HG02973 (cell line): ENCODE results near the gene NECAB2.

Experiments used
- ATAC-seq: cut with Tn5 transposase; IDR thresholded peaks from one replicate; pipeline ENCODE4 v1.9.1; 2021; ENCODE audit warnings: moderate library complexity; ENCODE audit not compliant: unreplicated experiment

NECAB2 gene

DNA sequence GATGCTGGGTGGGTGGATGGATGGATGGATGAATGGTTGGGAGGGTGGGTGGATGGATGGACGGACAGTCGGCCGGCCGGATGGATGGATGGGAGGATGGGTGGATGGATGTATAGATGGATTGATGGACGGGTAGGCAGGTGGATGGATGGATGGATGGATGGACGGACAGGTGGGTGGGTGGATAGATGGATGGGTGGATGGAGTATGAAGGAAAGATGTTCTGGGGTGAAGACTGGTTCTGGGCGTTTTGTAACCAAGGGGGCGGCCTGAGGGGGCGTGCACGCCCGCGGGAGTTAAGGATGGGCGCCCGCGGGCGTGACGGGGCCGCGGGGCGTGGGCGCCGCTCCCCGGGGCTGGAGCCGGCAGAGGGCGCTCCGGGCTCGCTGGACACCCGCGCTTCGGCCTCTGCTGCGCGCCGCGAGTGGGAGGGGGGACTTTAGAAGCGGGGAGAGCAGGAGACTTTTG lies at the start of gene NECAB2:
NECAB2 (plus strand) TSS at position 407 of the 468 bp plus-strand sequence. CDS start 405 bp downstream, outside the sequence.
- ATAC-seq = no peak

DNA sequence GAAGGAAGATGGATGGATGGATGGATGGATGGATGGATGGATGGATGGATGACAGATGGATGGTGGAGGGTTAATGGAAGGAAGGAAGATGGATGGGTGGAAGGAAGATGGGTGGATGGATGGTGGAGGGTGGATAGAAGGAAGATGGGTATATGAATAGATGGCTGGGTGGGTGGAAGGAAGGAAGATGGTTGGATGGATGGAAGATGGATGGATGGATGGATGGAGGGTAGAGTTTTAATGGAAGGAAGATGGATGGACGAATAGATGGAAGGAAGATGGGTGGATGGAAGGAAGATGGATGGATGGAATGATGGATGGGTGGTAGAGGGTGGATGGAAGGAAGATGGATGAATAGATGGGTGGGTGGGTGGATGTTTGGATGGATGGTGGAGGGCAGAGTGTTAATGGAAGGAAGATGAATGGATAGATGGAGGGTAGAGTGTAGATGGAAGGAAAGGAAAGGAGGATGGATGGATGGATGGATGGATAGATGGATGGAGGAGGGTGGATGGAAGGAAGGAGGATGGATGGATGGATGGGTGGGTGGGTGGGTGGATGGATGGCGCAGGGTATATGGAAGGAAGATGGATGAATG lies 47.1 kb upstream of the NECAB2 start:
- ATAC-seq = no peak

DNA sequence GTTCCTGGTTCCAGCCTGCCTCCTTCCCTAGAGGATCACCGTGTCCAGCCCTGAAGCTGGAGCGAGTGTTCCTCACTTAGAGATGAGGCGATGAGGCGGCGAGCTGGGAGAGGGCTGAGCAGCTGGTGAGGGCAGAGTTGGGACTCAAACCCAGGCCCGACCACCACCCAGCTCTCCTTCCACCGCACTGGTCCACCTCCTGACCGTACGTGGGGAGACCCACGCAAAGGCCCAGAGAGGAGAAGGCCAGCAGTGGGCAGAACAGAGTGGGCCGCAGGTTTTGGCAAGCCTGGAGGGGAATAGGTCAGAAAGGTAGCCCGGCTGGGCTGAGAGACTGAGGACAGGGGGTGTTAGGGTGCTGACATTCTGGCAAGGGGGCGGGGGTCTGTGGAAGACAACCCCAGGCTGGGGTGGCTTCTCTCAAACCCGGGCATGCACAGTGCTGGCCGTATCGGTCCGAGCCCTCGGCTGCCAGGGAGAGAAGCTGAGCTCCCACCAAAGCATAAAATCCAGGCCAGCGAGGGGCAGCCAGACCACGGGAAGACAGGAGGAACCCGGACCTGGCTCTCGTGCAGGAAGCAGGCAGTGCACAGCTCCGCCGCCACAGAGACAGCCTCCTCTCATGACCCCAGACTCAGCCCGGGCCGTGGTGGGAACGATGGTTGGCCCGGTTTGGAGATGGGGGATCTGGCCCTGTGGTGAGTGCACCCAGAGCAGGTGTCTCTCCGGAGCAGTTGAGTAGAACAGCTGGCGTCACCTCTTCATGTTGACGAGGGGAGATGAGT lies 44.3 kb upstream of the NECAB2 start:
- ATAC-seq = no peak

DNA sequence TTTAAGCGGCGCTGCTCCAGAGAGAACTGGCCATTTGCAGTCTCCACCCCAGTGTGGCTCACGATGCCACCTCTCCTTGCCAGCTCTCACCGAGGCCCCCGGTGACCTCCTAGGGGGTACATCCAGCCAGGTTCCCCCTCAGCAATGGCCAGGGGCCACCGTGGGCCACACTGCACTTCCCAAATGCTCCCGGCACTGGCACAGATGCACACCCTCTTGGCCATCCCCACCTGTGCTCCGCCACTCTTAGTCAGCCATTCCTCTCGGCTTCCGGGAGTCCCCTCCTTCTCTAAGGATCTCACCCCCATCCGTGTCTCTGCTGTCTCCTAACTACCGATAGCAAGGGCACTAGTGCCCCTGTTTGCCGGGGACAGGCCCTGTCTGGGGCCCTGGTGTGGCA lies 43.4 kb upstream of the NECAB2 start:
- ATAC-seq = no peak

DNA sequence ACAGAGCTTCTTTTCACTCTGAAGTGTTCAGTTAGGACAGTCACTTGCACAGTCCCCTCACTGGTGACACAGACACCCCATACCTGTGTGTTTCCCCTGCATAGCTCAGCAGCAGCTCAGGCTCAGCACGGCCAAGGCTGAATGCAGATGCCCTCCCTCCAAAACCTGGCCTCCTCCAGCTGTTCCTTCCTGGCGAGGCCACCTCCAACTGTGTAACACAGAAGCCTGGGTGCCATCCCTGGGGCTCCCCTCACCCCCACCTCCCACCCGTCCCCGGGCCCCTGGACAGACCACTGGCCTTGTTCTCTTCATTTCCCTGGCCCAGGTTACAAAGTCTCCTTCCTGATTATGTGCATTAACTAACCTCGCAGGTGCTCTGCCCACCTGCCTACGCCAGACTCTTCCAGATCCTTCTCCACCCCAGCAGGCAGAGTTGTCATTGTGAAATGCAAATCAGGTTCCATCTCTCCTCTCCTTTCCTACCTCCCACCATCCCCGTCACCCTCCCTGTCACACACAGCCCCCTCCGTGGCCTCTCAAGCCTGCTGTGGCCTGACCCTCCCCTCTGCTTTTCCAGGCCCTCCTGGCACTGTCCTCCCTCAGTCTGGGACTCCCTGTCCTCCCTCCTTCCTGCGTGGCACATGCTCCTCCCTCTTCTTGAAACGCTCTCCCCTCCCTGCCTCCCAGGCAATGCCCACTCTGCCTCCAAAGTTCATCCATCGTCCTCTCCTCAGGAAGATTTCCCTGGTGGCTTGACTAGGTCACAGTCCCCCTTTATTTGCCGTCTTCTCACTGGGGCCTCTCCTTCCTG lies 42.7 kb upstream of the NECAB2 start:
- ATAC-seq = no peak

DNA sequence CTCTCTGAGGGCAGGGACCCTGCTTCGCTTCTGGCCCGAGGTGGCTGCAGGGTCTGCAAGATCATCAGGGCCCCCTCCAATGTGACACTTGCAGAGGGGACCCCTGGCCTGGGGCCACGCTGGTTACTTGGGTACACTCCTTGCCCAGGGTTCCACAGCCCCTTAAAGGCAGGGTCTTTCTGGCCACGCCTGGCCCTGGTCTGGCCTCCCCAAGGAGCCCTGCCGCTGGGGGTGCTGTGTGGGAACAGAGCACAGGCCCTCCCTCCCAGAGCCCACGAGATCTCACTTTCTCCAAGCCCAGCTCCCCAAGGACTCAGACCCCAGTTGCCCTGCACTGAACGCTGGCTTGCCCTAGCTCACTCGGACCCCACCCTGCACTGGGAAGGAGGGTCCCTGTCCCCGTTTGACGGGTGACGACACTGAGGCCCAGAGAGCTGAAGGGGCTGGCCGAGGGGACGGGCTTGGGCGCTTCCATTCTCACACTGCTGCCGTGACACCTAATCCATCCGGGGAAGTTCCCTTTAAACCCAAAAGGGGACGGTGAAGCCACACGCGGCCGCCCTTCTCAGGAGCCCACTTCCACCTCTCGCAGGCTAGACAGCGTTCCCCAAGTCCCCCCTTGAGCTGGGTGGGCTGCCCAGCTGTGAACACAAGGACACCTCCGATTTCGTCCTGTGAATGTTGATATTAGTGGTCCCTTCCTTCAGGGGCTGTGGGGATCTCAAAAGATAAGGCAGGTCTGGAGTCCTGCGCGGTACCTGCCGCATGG lies 41.9 kb upstream of the NECAB2 start:
- ATAC-seq = no peak

DNA sequence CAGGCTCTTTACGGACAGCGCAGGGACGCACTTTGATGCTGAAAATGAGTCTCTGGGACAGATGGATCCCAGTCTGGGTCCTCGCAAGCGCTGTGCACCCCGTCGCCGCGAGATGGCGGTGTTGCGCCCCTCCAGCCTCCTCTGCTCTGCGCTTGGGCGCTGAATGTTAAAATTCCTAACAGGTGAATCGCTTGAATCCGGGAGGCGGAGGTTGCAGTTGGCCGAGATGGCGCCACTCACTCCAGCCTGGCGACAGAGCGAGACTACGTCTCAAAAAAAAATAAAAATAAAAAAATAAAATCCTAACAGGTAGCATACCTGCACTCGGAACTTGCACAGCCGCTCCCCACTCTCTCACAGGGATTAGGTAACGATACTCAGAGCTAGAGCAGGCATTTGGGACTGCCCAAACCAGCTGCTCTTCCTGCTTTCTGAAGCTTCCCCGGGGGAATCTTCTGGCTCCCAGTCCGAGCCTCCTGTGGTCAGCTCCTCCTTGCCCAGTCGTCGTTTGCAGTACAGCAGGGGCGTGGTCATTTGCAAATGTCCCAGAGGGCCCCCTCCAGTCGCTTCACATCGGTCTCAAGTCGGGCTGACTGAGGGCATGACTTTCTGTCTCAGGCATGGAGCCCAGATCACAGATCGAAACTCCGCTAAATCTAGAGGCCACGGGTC lies 41.2 kb upstream of the NECAB2 start:
- peak; percentile 58 for ATAC-seq

DNA sequence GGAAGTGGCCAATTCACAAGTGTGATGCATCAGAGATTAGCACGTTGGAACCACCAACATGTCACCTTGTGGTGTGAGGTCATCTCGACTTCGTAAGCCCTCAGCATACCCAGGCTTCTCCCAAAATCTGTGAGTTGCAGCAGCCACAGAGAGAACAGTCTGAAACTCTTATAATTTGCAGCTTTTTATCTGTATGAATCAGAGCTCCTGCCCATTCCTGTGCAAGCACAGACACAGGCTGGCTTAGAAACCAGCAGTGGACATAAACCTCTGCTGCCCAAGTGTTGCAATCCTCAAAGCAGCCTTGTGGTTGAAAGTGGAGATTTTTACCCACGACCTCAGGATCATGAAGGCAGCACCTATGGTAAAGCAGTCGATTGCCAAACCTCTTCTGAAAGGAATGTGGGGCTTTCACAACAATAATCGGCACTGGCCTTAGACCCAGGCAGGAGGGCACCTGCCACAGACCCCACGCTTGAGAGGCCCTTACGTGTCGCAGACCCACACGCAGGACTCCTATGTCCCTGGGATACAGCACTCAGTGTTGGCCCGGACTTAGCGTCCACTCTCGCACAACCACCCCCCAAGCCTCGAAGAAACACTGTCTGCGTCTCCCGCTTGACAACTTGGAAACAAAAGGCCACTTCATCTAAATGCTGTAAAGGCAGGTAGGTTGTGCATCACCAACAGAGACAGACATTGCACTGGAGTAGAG lies 39.5 kb upstream of the NECAB2 start:
- ATAC-seq = no peak

DNA sequence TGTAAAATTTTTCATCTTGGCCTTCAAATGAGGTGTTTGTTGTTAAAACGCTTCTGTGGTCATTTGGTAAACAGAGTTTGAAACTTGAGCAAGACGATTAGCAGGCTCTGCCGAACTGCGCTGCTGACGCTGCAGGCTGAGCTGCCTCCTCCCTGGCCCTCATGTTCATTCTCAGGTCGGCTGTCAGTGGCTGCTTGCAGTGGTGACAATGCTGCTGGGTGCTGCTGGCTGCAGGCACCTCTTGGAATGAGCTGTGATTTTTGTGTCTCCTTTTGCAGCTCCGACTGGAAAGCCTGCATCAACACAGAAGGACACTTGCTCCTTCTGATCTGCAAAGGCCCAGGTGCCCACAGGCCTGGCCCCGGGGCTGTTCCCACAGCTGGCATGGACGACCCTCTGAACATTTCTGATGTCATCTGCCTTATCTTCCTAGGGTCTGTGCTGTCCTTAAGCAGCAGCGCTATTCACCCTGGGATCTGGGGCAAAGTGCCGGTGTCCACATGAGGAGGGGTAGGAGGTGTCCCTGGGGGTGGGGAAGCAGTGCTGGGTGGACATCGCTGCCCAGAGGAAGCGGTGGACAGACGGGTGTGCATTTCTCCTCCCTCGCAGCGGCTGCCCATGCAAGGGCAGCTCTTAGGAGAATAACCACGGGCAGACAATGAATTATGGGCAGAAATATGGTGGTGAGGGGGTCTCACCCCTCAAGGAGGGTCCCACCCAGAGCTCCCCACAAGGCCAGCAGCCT lies 38.1 kb upstream of the NECAB2 start:
- no peak for ATAC-seq

DNA sequence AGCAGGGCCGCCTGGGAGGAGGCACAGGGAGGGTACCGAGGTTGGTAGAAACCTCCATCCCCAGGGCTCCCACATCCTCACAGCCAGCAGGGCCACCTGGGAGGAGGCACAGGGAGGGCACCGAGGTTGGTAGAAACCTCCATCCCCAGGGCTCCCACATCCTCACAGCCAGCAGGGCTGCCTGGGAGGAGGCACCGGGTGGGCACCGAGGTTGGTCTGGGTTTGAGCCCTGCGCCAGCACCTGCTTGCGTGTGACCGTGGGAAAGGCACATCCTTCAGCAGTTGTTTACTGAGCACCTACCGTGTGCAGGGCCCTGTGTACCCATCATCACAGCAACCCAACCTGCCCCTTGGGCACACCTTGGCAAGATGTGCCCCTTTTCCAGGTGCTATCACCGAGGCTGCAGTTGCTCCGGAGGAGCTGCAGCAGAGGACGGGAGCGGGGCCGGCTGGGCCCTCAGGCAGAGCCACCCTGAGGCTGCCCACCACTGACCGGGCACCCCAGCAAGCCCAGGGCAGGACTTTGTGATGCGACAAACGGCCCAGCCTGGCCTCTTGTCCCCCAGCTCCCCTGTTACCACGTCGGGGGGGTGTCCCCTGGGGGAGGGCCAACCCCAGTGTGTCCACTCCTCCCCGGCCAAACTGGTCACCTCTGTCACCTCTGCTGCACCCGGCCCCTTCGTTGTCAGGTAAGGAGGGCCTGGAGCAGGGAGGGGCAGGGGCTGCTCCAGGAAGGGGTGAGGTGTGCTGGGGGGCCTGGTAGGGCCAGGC lies 37.1 kb upstream of the NECAB2 start:
- ATAC-seq = no peak

DNA sequence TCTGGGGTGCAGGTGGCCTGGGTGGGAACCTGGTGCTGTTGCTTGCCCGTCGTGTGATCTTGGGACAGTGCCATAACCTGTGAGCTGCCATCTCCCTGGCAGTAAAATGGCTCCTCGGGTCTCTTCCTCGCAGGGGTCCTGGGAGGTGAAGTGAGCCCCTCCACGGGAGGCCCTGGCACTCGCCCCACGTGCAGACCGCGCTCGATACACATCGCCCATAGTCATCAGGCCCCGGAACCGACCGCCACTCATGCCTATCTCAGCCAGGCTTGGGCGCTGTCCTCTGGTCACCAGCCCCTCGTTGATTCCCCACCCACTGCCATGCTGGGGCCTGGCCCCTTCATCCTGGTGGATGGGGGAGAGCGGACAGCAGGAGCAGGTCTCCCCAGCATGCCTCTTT lies 36.5 kb upstream of the NECAB2 start:
- no peak for ATAC-seq

DNA sequence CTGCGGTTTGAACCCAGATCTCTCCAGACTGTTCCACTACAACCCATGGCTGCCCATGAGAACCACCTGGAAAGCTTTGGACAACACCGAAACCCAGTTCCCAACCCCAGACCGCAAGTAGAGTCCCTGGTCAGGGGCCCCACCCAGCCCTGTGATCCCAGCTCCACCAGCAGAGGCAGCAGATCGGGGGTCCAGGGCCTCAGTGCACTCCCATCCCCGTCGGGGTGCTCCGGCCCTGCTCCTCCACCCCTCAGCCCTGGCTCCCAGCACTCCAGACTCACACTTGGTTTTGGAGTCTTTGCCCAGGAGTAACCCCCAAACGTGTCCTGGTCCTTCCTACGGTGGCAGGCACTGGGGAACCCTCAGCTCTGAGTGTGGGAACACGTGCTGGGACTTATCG lies 35.7 kb upstream of the NECAB2 start:
- no peak for ATAC-seq

DNA sequence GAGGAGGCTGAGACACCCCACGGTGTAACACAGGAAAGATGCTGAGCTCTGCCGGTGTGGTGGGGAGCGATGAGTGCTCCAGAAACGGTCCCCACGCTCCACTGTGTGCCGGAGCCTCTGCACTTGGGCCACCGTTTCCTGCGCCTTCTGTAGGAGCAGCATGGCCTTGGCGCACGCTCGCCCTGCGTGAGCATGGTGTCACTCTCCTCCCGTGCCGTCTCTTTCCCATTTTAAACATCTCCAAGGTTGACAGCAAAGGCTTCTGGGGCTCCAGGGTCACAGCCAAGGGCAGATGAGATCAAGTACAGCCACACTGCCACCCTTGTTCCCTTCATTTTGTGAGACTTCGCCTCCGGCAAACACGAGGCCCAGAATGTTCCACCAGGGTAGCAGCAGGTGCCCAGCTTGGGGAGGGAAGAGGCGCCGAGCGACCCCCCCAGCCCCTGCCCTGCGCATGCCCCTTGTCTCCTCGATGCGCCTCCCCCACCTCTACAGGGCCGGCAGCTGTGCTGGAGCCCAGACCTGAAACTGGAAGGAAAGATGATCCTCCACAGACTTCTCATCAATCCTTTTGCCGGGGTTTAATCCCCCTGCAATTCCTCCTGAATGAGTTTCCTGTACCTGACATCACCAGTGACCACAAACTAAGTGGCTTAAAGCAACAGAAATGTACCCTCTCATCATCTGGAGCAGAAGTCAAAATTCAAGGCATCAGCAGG lies 34.9 kb upstream of the NECAB2 start:
- no peak for ATAC-seq

DNA sequence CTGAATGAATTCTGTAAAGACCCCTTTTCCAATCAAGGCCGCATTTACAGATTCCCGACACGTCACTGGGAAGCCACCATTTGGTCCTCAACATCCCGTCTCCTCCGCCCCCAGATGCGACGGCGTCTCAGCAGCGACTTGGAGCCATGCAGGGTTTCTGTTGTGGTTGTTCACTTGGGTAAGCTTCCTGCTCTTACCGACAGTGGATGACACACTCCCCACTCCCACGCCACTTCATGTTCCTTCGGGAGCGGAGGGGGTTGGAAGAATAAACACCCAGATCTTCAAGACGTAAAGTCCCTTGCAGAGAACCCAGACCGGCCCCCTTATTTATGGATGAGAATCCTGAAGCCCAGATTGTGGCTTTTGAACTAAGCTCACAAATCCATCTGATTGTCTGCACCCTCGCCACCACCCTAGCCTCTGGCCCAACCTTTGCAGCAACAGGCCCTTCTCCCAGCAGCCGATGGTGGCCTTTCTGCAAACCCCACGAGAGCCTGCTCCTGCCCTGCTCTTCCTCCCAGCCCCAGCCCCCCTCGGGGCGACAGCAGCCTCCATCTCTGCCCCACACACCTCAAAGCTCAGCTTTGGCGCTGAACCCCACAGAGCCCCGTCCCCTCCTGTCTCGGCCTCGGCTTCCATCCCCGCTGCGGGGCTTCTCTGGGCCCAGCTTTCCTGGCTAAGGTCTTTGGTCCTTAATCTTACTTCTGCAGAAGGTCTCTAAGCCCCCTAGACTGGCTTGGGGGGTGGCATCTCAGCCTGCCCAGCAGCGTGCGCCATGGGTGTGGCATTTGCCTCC lies 34.0 kb upstream of the NECAB2 start:
- ATAC-seq = no peak

DNA sequence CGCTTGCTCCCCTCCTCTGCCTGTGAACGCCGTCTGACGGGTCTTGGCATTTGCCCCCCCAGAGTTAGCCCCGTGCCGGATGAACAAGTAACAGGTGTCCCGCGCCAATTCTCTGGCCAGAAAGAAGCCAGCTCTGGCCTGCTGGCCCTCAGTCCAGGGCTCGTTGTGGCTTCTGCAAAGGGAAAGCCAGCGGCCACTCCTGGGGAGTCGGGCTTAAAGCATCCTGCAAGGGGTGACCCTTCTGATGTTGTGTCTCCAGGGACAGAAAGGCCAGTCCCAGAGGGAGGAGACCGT lies 33.4 kb upstream of the NECAB2 start:
- no peak for ATAC-seq

DNA sequence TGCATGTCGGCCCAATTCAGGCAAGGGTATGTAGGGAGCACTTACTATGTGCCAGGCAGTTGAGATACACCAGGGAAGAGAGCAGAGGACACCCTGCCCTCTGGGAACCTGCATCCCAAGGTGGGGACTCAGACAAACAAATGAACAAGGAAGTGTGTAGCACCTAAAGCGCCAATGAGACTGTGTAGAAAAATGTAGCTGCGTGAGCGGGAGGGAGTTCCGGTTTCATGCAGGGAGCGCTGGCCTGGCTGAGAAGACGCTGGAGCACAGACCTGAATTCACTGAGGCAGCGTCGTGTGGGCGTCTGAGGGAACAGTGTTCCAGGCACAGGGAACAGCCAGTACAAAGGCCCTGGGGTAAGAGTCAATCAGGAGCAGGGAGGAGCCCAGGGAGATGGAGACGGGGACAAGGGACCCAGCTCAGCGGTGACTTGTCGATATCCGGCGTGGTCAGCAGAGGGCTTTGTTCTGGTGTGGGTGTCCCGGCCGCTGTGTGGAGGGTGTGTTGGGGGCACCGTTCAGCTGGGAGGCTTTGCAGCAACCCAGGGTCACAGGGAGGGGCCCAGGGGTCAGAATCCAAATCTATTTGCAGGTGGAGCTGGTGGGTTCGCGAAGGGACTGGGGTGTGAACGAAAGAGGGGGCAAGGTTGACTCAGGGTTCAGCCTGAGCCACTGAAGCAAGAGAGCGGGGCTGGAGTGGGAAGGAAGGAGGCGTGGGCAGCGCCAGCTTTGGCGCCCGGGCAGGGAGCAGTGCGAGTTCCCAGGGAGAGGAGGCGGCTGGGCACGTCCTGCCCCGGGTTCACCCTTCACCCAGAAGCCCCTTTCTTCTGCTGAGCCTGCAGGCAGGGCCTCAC lies 32.8 kb upstream of the NECAB2 start:
- no peak for ATAC-seq
